Measurements from ENCODE around the gene TEX13B.

The TEX13B gene

DNA sequence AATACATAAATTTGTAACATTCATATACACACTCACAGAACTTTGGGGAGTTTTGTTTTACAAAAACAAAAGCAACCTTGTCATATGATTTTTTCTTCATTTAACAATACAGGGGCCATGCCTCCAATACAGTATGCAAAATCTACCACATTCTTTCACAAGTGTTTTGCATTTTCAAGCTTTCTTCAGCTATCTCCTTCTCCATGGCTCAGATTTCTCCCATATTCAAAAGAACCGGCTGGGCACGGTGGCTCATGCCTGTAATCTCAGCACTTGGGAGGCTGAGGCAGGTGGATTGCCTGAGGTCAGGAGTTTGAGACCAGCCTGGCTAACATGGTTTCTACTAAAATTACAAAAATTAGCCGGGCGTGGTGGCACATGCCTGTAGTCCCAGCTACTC, 4.1 kb downstream of the TEX13B start:
- Histone ChIP-seq H3K36me3 (replicated peaks; ENCODE audit: insufficient read depth, low read length) (no peaks in the 10 kb centered on the region), H3K79me2 (ENCODE audit: low read length) (no peaks in the 10 kb centered on the region), H2AFZ (ENCODE audit: low read length) (no peak overlapping the region), H3K9me3 (replicated peaks; ENCODE audit: insufficient read depth, low read length) (no peaks in the 10 kb centered on the region), H3K9me2 (replicated peaks; ENCODE audit: insufficient read depth, low read length) (no peaks in the 10 kb centered on the region), H3K4me1 (ENCODE audit: low read length) (no peaks in the 10 kb centered on the region), H3K27ac (ENCODE audit: low read length) (no peak overlapping the region), H4K20me1 (ENCODE audit: insufficient read depth, low read length) (no peaks in the 10 kb centered on the region), H3K27me3 (replicated peaks; ENCODE audit: insufficient read depth, low read length) (no peaks in the 10 kb centered on the region), H3K4me3 (ENCODE audit: low read length) (no peak overlapping the region), H3K4me2 (ENCODE audit: low read depth, low read length) (no peak overlapping the region), H3F3A (ENCODE audit: insufficient read depth, low read length) (no peaks in the 10 kb centered on the region), H3K9ac (ENCODE audit: low read length) (no peak overlapping the region)
- no peak for DNase-seq
- TF ChIP-seq, protein P1, sequence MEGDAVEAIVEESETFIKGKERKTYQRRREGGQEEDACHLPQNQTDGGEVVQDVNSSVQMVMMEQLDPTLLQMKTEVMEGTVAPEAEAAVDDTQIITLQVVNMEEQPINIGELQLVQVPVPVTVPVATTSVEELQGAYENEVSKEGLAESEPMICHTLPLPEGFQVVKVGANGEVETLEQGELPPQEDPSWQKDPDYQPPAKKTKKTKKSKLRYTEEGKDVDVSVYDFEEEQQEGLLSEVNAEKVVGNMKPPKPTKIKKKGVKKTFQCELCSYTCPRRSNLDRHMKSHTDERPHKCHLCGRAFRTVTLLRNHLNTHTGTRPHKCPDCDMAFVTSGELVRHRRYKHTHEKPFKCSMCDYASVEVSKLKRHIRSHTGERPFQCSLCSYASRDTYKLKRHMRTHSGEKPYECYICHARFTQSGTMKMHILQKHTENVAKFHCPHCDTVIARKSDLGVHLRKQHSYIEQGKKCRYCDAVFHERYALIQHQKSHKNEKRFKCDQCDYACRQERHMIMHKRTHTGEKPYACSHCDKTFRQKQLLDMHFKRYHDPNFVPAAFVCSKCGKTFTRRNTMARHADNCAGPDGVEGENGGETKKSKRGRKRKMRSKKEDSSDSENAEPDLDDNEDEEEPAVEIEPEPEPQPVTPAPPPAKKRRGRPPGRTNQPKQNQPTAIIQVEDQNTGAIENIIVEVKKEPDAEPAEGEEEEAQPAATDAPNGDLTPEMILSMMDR (IDR thresholded peaks at IDR 0.05; ENCODE audit: low read length), result no peak
- TF ChIP-seq EZH2 (optimal IDR thresholded peaks at IDR 0.05; ENCODE audit: low read depth, low read length) (no peak), EZH2phosphoT487 (IDR thresholded peaks at IDR 0.05; ENCODE audit: low read length) (no peak)

DNA sequence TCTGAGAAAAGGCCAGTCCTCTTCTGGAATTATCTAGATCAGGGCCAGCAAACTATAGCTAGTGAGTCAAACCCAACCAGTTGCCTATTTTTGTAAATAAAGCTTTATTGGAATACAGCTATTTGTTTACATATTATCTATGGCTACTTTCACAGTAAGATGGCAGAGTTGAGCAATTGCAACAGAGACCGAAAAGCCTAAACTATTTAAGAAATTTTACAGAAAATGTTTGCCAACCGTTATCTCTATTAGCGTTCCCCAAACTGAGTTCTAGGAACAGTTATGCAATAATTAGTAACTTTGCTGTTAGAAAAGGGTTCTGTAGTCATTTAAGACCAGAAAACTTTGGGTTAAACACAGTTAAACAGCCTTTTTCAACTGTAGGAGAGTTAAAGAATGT, 10.5 kb downstream of the TEX13B start:
- H3K4me2 ChIP-seq (ENCODE audit: low read depth, low read length), result no peak overlapping the region
- H3K9me2 ChIP-seq (replicated peaks; ENCODE audit: insufficient read depth, low read length), result no peaks in the 10 kb centered on the region
- no peaks in the 10 kb centered on the region for H3K79me2 ChIP-seq (ENCODE audit: low read length)
- H4K20me1 ChIP-seq (ENCODE audit: insufficient read depth, low read length), result no peaks in the 10 kb centered on the region
- no peaks in the 10 kb centered on the region for H3K9me3 ChIP-seq (replicated peaks; ENCODE audit: insufficient read depth, low read length)
- H3K27me3 ChIP-seq (replicated peaks; ENCODE audit: insufficient read depth, low read length), result no peaks in the 10 kb centered on the region
- TF ChIP-seq, protein P1 (IDR thresholded peaks at IDR 0.05; ENCODE audit: low read length), result no peak
- TF ChIP-seq EZH2phosphoT487 (IDR thresholded peaks at IDR 0.05; ENCODE audit: low read length) (no peak), EZH2 (optimal IDR thresholded peaks at IDR 0.05; ENCODE audit: low read depth, low read length) (no peak)
- H2AFZ ChIP-seq (ENCODE audit: low read length), result no peak overlapping the region
- no peak overlapping the region for H3K27ac ChIP-seq (ENCODE audit: low read length)
- no peak for DNase-seq
- H3K4me3 ChIP-seq (ENCODE audit: low read length), result no peak overlapping the region
- no peaks in the 10 kb centered on the region for H3F3A ChIP-seq (ENCODE audit: insufficient read depth, low read length)
- no peaks in the 10 kb centered on the region for H3K36me3 ChIP-seq (replicated peaks; ENCODE audit: insufficient read depth, low read length)
- H3K9ac ChIP-seq (ENCODE audit: low read length), result no peak overlapping the region
- no peaks in the 10 kb centered on the region for H3K4me1 ChIP-seq (ENCODE audit: low read length)

DNA sequence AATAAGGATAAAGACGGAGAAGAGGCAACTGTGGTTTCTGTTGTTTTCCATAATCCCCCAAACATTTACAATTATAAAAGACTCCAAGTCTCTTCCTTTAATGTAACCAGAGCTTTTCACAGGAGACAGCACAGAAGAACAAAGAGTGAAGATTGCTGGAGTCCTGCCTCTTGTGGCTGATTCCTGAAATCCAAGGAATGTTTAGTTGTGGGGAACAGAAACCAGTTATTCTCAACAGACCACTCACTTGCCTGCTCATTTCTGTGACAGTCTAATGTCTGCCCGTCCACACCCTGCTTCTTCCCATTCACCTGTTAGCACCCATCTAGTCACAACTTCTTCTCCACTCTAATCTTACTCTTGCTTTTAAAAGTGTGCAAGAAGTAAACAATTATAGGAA, 12.1 kb downstream of the TEX13B start:
- no peaks in the 10 kb centered on the region for H3K4me1 ChIP-seq (ENCODE audit: low read length)
- H4K20me1 ChIP-seq (ENCODE audit: insufficient read depth, low read length), result no peaks in the 10 kb centered on the region
- no peak overlapping the region for H2AFZ ChIP-seq (ENCODE audit: low read length)
- no peaks in the 10 kb centered on the region for H3K9me2 ChIP-seq (replicated peaks; ENCODE audit: insufficient read depth, low read length)
- H3K27ac ChIP-seq (ENCODE audit: low read length), result no peak overlapping the region
- no peaks in the 10 kb centered on the region for H3K27me3 ChIP-seq (replicated peaks; ENCODE audit: insufficient read depth, low read length)
- no peaks in the 10 kb centered on the region for H3K36me3 ChIP-seq (replicated peaks; ENCODE audit: insufficient read depth, low read length)
- DNase-seq, result no peak
- H3K79me2 ChIP-seq (ENCODE audit: low read length), result no peaks in the 10 kb centered on the region
- no peaks in the 10 kb centered on the region for H3K9me3 ChIP-seq (replicated peaks; ENCODE audit: insufficient read depth, low read length)
- no peak overlapping the region for H3K9ac ChIP-seq (ENCODE audit: low read length)
- H3K4me2 ChIP-seq (ENCODE audit: low read depth, low read length), result no peak overlapping the region
- TF ChIP-seq, protein P1 (IDR thresholded peaks at IDR 0.05; ENCODE audit: low read length), result no peak
- TF ChIP-seq EZH2phosphoT487 (IDR thresholded peaks at IDR 0.05; ENCODE audit: low read length), result no peak
- no peak for TF ChIP-seq EZH2 (optimal IDR thresholded peaks at IDR 0.05; ENCODE audit: low read depth, low read length)
- no peaks in the 10 kb centered on the region for H3F3A ChIP-seq (ENCODE audit: insufficient read depth, low read length)
- H3K4me3 ChIP-seq (ENCODE audit: low read length), result no peak overlapping the region

All from MM.1S (cell line).